Stimulated activated CD4-positive, alpha-beta T cell treated with anti-CD3 and anti-CD28 coated beads, Interleukin-2, amount 100 ng/mL, for 24 hours (primary cell): ENCODE results near the gene PRAME.

Experiments
- DNase-seq, 2 donors: peaks; one replicate each; pipeline ENCODE4 v3.0.0-alpha.2; 2020

The PRAME gene

GRCh38 chr22:22578702-22579424 is 19.8 kb upstream of the PRAME start:
- no peak for DNase-seq

DNA sequence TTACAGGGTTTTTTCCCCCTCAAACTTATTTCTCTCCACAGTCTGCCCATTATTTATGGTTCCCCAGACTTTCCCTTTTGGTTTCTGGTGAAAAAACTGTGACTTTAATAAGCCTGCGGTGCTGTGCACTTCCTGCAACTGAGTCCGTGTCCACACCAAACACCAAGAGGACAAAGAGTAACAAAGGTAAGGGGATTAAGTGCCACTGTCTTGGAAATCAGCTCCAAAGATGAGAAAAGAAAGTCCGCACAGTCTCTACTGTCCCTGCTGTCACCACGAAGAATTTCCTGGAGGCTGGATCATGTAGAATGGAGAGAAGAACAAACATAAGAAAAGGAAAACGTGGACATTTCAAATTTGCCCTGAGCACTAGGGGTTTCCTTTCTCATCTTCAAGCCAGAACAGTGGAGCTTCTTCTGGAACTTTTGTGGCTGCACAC is 17.9 kb upstream of the PRAME start:
- DNase-seq = no peak

- DNase-seq = peak; percentile 45 to 57
These were observed 17.4 kb upstream of the PRAME start for GRCh38 chr22:22576244-22576988.

- DNase-seq = no peak
These were observed 15.3 kb upstream of the PRAME start for GRCh38 chr22:22574361-22574760.

DNA sequence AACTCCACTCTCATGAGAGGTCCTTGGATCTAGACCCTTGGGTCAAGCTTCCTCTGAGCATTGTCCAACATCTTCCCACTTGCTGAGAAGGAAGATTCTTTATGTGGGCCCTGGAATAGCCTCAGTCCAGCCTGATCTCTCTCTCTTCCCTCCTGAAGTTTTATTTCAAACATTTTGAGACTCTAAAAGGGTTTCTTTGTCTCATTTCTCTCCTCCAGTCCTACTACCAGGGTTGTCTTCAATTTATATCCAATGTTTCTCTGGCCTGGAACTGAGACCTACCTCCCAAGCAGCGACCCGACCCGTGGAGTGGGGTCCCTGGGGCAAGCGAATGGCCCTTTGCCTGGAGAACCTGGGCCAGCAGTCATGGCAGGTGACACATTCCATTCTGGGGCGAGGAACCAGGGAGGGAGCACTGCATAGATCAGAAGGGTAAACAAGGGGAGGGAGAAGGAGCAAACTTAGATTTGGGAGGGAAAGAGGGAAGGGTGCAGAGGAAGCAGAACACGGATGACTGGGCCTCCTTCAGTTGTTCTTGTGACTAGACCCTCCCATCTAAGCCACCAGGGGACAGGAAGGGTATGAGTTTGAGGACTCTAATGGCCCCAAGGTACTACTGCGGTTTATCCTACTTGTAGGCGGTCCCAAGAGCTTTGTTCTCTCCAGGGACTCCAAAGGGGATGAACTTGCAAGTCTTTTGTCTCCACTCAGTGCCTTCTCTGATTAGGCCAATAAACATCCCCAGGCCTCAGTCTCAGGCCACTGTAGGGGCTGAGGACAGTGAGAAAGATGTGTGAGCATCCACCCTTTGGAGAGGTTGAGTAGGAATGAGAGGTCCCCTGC is 14.2 kb upstream of the PRAME start:
- DNase-seq = no peak

DNA sequence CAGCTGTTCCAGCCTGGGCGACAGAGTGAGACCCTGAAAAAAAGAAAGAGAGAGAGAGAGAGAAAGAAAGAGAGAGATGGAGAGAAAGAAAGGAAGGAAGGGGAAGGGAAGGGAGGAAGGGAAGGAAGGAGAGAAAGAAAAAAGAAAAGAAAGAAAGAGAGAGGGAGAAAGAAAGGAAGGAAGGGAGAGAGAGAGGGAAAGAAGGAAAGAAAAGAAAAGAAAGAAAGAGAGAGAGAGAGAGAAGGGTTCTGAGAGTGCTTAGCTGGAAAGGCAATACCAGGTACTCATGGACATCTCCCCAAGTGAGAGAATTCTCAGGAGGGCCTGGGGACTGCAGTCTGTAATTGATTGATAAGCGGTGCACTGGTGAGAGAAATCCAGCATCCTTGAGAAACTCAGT is 12.8 kb upstream of the PRAME start:
- DNase-seq = no peak

- no peak for DNase-seq
These were observed 12.4 kb upstream of the PRAME start for GRCh38 chr22:22571429-22571828.

- DNase-seq = no peak
These were observed 10.2 kb upstream of the PRAME start for GRCh38 chr22:22569218-22569617.

GRCh38 chr22:22565981-22566380 is 6.9 kb upstream of the PRAME start:
- no peak for DNase-seq

- DNase-seq = no peak
These were observed 744 bp downstream of the PRAME start for GRCh38 chr22:22558071-22558971.

DNA sequence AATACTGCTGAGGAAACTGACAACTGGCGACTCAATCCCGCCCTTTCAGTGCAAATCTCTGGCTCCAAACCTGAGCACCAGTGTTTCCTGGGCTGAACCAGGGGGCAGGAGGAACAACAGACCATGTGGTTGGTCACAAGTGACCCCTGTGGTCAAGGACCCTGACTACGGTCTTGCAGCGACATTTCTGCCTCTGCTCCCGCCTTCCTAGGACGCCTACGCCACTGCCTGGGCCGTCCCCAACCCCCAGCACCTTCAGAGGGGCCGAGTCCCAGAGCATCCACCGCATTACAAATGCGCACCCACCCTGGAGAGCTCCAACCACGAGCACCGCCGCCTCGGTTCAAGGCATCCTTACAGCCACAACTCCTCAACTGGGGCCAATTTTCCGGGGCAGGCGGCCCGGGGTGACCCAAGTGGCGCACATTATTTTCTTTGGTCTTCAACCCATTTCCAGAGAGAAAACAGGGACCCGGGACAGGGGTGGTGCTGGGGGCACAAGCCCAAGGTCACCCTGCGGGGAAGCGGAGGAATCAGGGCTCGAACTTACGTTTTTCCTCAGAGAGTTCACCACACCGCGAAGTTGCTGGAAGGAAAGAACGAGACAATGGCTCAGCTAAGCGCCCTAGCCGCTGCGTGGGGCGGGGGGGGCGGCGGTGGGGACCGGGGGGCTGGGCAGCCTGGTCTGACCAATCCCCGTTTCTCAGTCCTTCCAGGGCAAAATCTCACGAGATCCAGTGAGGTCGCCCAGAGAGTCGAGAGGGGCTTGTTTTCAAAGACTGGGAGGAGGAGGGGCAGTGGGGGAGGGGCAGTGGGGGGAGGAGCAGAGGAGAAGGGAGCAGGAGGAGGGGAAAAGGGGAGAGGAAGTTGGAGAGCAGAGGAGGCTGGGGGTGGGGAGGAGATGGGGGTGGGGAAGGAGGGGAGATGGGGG is 1.8 kb downstream of the PRAME start:
- no peak for DNase-seq

DNA sequence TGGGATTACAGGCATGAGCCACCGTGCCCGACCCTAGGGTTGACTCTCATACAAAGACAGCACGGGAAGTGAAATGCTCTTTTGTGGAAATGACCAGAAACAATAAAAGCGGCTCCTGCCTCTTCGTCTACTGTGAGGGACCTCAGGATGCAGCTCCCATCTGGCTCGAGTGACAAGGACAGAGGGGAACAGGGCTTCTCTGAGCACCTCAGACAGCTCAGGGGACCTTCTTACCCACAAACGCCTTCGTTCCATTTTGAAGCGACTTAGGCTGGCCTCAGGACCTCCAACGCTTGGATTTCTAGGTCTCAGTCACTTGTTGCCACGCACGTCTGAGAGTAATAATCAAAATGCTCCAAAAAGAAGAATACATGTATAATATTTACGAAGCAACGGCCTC is 2.5 kb downstream of the PRAME start:
- no peak for DNase-seq

DNA sequence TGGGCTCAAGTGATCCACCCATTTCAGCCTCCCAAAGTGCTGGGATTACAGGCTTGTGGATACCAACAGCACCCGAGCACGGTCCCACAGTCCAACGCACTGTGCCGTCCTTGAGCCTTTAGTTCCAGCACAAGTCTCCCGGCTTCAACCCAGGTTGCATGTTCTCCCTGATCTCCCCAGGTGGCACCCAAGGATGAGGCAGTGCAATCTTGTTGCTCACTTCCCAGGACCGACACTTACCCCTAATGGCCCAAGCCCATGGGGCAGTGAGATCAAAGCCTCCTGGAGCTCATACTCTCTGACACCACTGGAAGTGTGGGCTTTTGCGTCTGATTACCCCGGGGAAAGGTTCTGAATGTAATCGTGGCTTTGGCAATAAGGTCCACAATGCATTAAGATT is 3.5 kb downstream of the PRAME start:
- DNase-seq = no peak

DNA sequence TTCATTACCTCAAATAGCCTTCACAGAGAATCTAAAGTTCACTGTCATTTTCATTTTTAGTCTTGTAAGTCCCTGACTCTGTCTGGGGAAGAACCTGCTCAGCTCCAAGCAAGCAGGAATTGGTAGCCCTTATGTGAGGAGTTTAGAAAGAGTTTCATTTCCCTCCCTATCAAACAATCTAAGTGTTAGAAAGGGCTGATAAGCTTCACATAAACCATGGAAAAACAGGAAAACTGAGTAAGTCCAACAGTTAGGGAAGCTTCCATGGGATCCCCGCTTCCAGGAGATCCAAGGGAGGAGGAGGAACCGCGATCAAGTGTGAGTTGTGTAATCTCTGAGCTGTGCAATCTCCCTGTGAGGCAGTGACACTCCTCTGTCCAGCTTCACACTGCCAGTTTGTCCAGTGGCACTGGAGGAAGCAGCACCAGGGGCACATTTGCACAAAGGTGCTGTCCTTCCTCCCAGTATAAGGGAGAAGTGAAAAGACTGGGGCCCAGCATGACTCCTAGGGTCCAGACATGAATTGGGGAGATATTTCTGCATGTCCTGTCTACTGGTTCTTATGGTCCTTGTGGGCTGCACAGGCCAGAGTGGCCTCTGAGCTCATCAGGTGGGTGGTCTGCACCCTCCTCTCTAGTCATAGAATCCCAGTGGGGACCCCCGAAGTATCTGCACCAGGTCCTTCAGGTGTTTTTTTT is 4.3 kb downstream of the PRAME start:
- no peak for DNase-seq

DNA sequence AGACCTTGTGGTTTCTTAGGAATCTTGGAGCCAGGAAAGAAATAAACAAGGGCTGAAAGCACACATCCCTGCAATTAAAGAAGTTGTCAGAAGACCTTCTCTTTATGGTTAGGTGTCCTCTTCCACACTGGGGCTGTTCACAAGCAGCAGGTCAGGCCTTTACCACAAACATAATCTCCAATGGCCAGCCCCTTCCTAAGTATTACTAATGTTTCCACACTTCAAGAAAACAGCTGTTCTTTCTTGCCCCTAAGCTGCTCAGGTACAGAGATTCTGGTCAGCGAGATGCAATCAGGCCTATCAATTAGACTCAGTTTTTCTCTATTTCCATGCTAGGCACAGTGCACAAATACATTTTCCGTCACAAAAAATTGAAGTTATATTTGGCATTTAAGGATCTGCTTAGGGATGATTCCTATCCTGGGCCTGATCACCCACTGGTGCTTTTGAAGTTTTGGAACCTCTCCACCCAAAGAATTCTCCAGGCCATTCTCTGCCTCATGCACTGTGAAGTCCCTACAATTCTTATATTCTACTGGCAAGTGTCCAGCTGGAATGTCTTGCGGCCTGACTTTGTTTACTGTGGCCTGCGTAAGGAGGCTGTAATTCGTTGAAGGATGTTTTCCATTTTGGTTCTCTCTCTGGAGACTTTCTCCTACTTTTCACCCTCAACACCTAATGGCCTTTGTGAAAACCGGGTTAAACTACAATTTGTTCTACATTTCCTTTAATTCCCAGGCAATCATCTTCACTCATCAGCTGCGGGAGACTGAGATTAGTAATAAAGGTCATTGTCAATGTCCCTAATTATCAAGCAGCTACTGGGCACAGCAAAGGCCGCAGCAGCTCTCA is 5.1 kb downstream of the PRAME start:
- DNase-seq = no peak

DNA sequence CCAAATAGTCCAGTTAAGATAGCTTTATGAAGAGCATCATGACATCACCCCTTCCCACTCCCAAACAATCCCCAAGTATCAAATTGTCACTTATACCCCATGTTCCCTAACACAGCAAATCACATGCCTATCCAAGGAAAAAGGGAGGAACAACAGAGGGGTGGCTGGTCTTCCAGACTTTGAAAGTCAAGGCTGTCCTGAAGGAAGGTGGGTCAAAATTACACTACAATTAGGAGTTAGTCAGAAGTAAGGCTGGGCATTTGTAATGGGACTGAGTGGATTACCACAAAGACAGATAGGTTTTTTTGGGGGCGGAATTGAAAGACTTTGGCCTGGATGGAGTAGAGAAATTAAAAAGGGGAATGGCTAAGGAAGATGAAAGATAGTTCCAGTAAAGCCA is 5.9 kb downstream of the PRAME start:
- no peak for DNase-seq

DNA sequence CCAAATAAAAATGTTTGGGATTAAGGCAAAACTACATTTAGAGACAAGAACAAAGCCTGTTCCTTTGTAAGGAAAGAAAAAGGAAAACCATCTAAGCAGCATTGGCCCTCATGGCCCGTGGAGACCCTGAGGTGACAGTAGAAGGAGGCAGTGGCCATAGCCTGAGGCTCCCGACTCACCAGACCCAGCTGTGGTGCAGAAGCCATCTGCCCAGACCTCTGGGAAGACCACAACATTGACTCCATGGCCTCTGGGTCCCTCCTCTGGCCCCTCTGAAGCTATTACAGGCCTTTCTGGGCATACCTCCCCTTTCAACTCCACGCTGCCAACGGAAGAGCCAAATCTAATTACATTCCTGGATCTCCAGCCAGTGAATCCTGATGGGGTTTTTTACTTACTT is 6.4 kb downstream of the PRAME start:
- DNase-seq = no peak

DNA sequence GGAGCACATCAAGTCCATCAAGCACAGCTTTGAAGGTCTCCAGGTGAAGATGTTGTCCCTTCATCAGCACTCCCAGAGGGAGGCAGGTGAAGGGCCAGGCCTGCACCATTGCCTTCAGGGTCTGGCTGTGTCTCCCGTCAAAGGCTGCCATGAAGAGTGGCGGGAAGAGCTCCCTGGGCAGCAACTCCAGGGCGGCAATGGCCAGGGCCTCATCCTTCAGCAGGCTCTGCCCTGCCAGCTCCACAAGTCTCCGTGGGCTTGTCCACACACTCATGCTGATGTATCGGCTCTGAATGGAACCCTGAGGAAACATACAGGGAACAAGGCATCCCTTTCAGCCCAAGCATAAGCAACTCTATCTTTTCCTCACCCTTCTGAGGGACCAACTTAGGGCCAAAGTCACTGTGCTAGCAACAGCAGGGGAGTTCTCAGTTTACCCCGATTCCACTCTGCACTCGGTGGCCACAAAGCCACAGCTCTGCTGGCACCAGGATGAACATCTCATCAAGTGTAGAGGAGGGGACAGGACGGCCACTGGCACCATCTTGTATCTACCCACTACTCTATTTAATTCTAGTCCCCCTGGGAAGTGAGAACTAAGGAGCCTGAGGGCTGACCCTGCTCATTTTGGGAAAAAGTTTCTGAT is 8.2 kb downstream of the PRAME start:
- DNase-seq = no peak

DNA sequence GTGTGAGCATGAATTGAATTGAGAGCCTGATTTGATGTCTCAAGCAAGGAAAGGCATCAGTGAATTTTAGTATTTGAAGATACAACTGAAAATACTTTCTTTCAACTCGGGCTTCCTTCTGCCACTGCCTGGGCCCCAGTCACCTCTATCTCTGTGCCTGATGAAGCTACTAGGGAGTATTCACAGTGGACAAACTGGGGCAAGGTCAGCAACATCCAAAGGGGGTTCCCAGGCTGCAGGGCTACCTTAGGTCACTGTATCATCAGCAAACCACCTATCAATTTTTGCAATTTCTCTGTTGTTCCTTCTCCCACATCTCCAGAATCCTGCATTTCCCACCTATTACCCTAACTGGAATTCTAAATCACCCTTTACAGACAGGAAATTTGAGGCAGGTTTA is 10.2 kb downstream of the PRAME start:
- DNase-seq = no peak
